Measurements from ENCODE around the gene NLRC3.

The NLRC3 gene

DNA sequence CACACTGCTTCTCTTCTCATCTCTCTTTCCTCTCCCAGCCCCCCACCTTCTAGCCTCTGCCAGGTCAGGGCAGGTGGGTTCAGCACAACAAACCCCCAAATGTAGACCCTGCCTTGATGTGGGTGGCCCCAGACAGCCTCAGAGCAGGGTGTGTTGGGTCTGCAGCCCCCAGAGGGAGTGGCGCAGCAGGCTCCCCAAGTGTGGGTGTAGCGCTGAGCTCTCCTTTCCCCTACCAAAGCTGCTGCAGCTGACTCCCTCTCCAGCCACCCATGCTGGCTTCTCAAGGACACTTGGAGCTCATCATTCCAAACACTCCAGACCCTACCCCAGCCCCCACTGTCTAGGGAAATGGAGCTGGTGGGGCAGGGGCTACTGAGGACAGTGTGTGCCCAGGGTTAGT is 27.3 kb downstream of the NLRC3 start:
- ChIA-PET POLR2A (no interaction called here), CTCF (no interaction called here)
- 100% methylated on average over 1 of the region's 2 CpGs for WGBS (ENCODE audit: insufficient coverage)
- H3K27me3 ChIP-seq (replicated peaks in 2 of 5; ENCODE audit: control insufficient read depth in 4 of 5, insufficient read depth in 5 of 5, low read length in 4 of 5), result no peaks in the 10 kb centered on the region
- H3K4me3 ChIP-seq (ENCODE audit: control insufficient read depth in 1 of 7, extremely low read depth in 1 of 7, insufficient read depth in 4 of 7, low read depth in 2 of 7, low read length in 6 of 7), result no peak overlapping the region
- H3K36me3 ChIP-seq (ENCODE audit: control insufficient read depth in 4 of 4, insufficient read depth in 4 of 4, low read length in 3 of 4), result peaks cover 16 to 84% (median 64%) of the 10 kb centered on the region in 4 experiments
- DNase-seq, result no peak
- no peaks in the 10 kb centered on the region for H3K4me1 ChIP-seq (ENCODE audit: control extremely low read depth in 1 of 4, control insufficient read depth in 4 of 4, insufficient read depth in 4 of 4, low read length in 3 of 4)
- H3K9me3 ChIP-seq (ENCODE audit: control extremely low read depth in 1 of 5, control insufficient read depth in 4 of 5, insufficient read depth in 2 of 5, low read depth in 1 of 5, low read length in 4 of 5), result no peaks in the 10 kb centered on the region
- H3K27ac ChIP-seq (ENCODE audit: insufficient read depth in 1 of 2, low read depth in 1 of 2, low read length in 2 of 2, poor library complexity in 1 of 2, severe bottlenecking in 2 of 2), result no peak overlapping the region

DNA sequence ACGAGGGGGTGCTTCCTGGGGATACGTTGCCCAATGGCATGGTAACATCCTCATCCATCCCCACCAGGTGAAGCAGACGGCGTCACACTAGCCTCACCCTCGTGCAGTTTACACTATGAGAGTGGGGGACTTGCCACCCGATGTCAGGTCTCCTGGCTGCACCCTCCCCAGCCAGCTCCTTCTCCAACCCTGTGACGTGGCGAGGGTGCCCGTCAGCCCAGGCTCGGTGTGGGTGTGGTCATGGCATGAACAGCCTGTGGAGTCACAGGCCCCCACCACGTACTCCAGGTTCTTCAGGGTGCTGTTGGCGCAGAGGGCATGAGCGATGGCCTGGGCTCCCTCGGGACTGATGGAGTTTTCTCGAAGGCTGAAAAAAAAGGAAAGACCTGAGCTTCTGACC is 28.3 kb downstream of the NLRC3 start:
- H3K27me3 ChIP-seq (replicated peaks in 2 of 5; ENCODE audit: control insufficient read depth in 4 of 5, insufficient read depth in 5 of 5, low read length in 4 of 5), result no peaks in the 10 kb centered on the region
- ChIA-PET POLR2A (no interaction called here), CTCF (no interaction called here)
- H3K4me3 ChIP-seq (ENCODE audit: control insufficient read depth in 1 of 7, extremely low read depth in 1 of 7, insufficient read depth in 4 of 7, low read depth in 2 of 7, low read length in 6 of 7), result no peak overlapping the region
- no peak overlapping the region for H3K27ac ChIP-seq (ENCODE audit: insufficient read depth in 1 of 2, low read depth in 1 of 2, low read length in 2 of 2, poor library complexity in 1 of 2, severe bottlenecking in 2 of 2)
- DNase-seq, result no peak
- no peaks in the 10 kb centered on the region for H3K4me1 ChIP-seq (ENCODE audit: control extremely low read depth in 1 of 4, control insufficient read depth in 4 of 4, insufficient read depth in 4 of 4, low read length in 3 of 4)
- WGBS (ENCODE audit: insufficient coverage), result 96% methylated on average over 14 of the region's 15 CpGs
- no peaks in the 10 kb centered on the region for H3K9me3 ChIP-seq (ENCODE audit: control extremely low read depth in 1 of 5, control insufficient read depth in 4 of 5, insufficient read depth in 2 of 5, low read depth in 1 of 5, low read length in 4 of 5)
- peaks cover 11 to 80% (median 58%) of the 10 kb centered on the region in 4 experiments for H3K36me3 ChIP-seq (ENCODE audit: control insufficient read depth in 4 of 4, insufficient read depth in 4 of 4, low read length in 3 of 4)

DNA sequence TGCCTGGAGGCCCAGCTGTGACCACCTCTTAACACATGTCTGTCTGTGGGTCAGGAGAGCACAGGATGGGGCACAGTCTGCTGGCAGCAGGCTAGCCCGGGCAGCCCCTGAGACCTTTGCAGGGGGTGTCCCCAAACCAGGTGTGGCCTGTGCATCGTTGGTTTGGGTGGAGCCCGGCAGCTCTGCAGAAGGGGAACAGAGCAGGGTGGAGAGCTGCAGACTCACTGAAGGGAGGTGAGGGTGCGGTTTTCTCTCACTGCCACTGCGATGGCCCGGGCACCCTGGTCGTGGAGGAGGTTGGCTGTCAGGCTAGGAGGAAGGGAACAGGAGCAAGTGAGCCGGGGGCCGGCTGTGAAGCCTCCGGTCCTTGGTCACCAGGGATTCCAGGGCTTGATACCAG is 28.8 kb downstream of the NLRC3 start:
- H3K27me3 ChIP-seq (replicated peaks in 2 of 5; ENCODE audit: control insufficient read depth in 4 of 5, insufficient read depth in 5 of 5, low read length in 4 of 5), result no peaks in the 10 kb centered on the region
- no peak overlapping the region for H3K4me3 ChIP-seq (ENCODE audit: control insufficient read depth in 1 of 7, extremely low read depth in 1 of 7, insufficient read depth in 4 of 7, low read depth in 2 of 7, low read length in 6 of 7)
- ChIA-PET POLR2A (no interaction called here), CTCF (no interaction called here)
- no peaks in the 10 kb centered on the region for H3K9me3 ChIP-seq (ENCODE audit: control extremely low read depth in 1 of 5, control insufficient read depth in 4 of 5, insufficient read depth in 2 of 5, low read depth in 1 of 5, low read length in 4 of 5)
- 96% methylated on average over 10 of the region's 10 CpGs for WGBS (ENCODE audit: insufficient coverage)
- H3K27ac ChIP-seq (ENCODE audit: insufficient read depth in 1 of 2, low read depth in 1 of 2, low read length in 2 of 2, poor library complexity in 1 of 2, severe bottlenecking in 2 of 2), result no peak overlapping the region
- no peak for DNase-seq
- no peaks in the 10 kb centered on the region for H3K4me1 ChIP-seq (ENCODE audit: control extremely low read depth in 1 of 4, control insufficient read depth in 4 of 4, insufficient read depth in 4 of 4, low read length in 3 of 4)
- peaks cover 11 to 82% (median 58%) of the 10 kb centered on the region in 4 experiments for H3K36me3 ChIP-seq (ENCODE audit: control insufficient read depth in 4 of 4, insufficient read depth in 4 of 4, low read length in 3 of 4)

DNA sequence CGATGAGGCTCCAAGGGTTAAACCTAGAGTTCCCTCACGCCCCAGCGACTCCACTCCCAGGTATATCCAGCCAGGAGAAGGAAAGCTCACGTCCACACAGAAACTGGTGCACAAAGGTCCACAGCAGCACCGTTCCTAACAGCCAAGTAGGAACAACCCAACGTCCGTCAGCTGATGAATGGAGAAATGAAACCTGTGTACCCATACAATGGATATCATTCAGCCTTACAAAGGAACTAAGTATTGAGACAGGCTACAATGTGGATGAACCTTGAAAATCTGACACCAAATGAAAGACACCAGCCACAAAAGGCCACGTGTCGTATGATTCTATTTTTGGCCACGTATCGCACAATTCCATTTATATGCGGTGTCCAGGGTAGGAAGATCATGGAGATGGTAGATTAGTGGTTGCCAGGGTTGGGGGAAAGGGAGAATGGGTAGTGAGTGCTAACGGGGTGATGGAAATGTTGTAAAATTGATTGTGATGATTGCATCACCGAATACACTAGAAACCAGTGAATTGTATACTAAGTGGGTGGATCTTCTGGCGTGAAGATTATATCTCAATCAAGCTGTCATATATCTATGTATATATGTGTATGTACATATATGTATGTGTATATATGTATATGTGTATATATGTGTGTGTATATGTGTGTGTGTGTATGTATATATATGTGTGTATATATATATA is 30.1 kb downstream of the NLRC3 start:
- no peak for DNase-seq
- no peak overlapping the region for H3K27ac ChIP-seq (ENCODE audit: insufficient read depth in 1 of 2, low read depth in 1 of 2, low read length in 2 of 2, poor library complexity in 1 of 2, severe bottlenecking in 2 of 2)
- H3K36me3 ChIP-seq (ENCODE audit: control insufficient read depth in 4 of 4, insufficient read depth in 4 of 4, low read length in 3 of 4), result peaks cover 11 to 78% (median 54%) of the 10 kb centered on the region in 4 experiments
- CTCF ChIA-PET, result interaction anchor here (0.6 kb wide), 1 partner anchor 19 kb away, joined by 3 read pairs; no protein-coding TSS in a partner anchor
- POLR2A ChIA-PET, result no interaction called here
- H3K27me3 ChIP-seq (replicated peaks in 2 of 5; ENCODE audit: control insufficient read depth in 4 of 5, insufficient read depth in 5 of 5, low read length in 4 of 5), result no peaks in the 10 kb centered on the region
- 92% methylated on average over 12 of the region's 15 CpGs for WGBS (ENCODE audit: insufficient coverage)
- no peaks in the 10 kb centered on the region for H3K9me3 ChIP-seq (ENCODE audit: control extremely low read depth in 1 of 5, control insufficient read depth in 4 of 5, insufficient read depth in 2 of 5, low read depth in 1 of 5, low read length in 4 of 5)
- no peaks in the 10 kb centered on the region for H3K4me1 ChIP-seq (ENCODE audit: control extremely low read depth in 1 of 4, control insufficient read depth in 4 of 4, insufficient read depth in 4 of 4, low read length in 3 of 4)
- no peak overlapping the region for H3K4me3 ChIP-seq (ENCODE audit: control insufficient read depth in 1 of 7, extremely low read depth in 1 of 7, insufficient read depth in 4 of 7, low read depth in 2 of 7, low read length in 6 of 7)

DNA sequence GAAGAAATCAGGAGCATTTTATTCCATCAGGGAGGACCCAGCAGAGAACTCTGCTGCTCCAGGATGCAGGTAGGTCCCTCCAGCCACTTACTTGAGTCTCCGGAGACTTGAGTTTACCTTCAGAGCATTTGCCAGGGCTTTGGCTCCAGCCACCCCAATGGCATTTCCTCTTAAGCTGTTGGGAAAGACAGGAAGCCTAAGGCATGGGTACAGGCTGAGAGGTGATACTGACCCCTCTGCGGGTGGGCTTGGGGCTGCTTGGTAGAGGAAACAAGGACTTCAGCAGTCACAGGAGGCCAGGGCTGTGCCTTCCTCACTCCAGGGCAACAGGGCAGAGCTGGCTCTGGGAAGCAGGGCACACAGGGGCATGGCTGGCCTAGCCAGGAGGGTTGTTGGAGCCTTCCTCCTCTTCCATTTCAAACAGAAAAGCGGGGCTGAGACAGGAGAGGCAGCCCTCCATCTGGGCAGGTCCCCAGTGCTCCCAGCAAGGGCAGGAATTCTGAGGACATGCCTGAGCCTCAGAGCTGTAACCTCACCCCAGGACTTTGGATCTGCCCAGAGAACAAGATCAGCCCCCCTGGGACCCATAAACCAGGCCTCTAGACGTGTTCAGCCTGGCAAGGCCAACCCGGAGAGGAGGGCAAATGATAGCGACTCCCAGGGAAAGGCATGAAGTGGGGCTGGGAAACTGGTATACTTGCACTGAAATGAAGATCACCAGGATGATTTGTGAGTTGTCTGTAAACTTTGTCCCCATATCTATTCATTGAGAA is 34.4 kb downstream of the NLRC3 start:
- no peaks in the 10 kb centered on the region for H3K9me3 ChIP-seq (ENCODE audit: control extremely low read depth in 1 of 5, control insufficient read depth in 4 of 5, insufficient read depth in 2 of 5, low read depth in 1 of 5, low read length in 4 of 5)
- POLR2A ChIA-PET, result no interaction called here
- no peak for DNase-seq
- 98% methylated on average over 4 of the region's 6 CpGs for WGBS (ENCODE audit: insufficient coverage)
- no peaks in the 10 kb centered on the region for H3K27me3 ChIP-seq (replicated peaks in 2 of 5; ENCODE audit: control insufficient read depth in 4 of 5, insufficient read depth in 5 of 5, low read length in 4 of 5)
- H3K4me1 ChIP-seq (ENCODE audit: control extremely low read depth in 1 of 4, control insufficient read depth in 4 of 4, insufficient read depth in 4 of 4, low read length in 3 of 4), result no peaks in the 10 kb centered on the region
- H3K36me3 ChIP-seq (ENCODE audit: control insufficient read depth in 4 of 4, insufficient read depth in 4 of 4, low read length in 3 of 4), result peaks cover 6 to 72% (median 35%) of the 10 kb centered on the region in 4 experiments
- no peak overlapping the region for H3K27ac ChIP-seq (ENCODE audit: insufficient read depth in 1 of 2, low read depth in 1 of 2, low read length in 2 of 2, poor library complexity in 1 of 2, severe bottlenecking in 2 of 2)
- H3K4me3 ChIP-seq (ENCODE audit: control insufficient read depth in 1 of 7, extremely low read depth in 1 of 7, insufficient read depth in 4 of 7, low read depth in 2 of 7, low read length in 6 of 7), result no peak overlapping the region
- CTCF ChIA-PET, result no interaction called here

DNA sequence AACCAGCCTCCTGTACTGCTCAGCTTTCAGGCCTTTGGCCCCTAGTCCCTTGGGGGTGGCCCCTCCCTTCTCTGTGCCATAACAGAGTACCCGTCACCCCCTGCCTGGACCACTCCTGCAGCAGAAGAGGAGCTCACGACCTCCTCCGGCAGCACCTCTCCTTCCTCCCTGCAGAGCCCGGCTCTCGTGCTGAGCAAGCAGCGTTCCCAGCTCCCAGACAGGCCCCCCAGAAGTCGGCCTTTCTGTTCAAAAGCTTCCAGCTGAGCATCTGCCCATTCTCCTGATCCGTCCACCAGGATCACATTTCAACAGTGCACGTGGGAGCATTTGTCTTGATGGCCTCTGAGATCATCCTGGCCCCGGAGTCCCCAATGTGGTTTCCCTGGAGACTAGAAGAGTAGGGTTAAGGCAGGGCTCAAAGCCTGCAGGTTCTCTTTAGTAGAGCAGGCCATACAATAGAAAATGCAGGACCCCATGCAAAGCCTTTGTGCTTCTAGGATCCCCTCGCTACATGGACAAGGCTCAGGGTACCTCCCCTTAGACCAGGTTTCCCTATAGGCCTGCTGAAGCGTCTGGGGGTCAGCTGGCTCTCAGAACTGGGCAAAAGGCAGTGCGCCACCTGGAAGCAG is 35.6 kb downstream of the NLRC3 start:
- Histone ChIP-seq H3K36me3 (ENCODE audit: control insufficient read depth in 4 of 4, insufficient read depth in 4 of 4, low read length in 3 of 4) (peaks cover 9 to 65% (median 32%) of the 10 kb centered on the region in 4 experiments), H3K9me3 (ENCODE audit: control extremely low read depth in 1 of 5, control insufficient read depth in 4 of 5, insufficient read depth in 2 of 5, low read depth in 1 of 5, low read length in 4 of 5) (no peaks in the 10 kb centered on the region), H3K27me3 (replicated peaks in 2 of 5; ENCODE audit: control insufficient read depth in 4 of 5, insufficient read depth in 5 of 5, low read length in 4 of 5) (no peaks in the 10 kb centered on the region), H3K27ac (ENCODE audit: insufficient read depth in 1 of 2, low read depth in 1 of 2, low read length in 2 of 2, poor library complexity in 1 of 2, severe bottlenecking in 2 of 2) (no peak overlapping the region), H3K4me1 (ENCODE audit: control extremely low read depth in 1 of 4, control insufficient read depth in 4 of 4, insufficient read depth in 4 of 4, low read length in 3 of 4) (no peaks in the 10 kb centered on the region), H3K4me3 (ENCODE audit: control insufficient read depth in 1 of 7, extremely low read depth in 1 of 7, insufficient read depth in 4 of 7, low read depth in 2 of 7, low read length in 6 of 7) (no peak overlapping the region)
- 96% methylated on average over 11 of the region's 13 CpGs for WGBS (ENCODE audit: insufficient coverage)
- CTCF ChIA-PET, result no interaction called here
- POLR2A ChIA-PET, result no interaction called here
- DNase-seq, result no peak

DNA sequence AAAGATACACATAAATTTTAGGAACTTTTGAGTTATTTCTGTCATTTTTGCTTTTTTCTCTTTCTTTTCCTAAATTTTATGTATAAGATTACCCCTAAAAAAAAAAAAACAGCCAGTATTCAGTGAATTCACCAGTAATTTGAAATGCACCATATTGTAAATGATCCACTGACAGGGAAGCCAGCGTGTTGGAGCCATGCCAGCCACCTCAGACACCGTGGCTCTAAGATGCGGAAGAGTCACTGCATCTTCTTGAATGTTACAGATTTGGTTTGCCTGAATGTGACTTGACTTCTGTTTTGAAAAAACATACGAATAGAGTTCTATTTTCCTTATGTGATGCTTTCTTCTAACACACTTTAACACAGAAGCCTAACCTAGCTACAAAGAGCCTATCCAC is 39.0 kb downstream of the NLRC3 start:
- POLR2A ChIA-PET, result no interaction called here

More for the DNA sequence above, 39.0 kb downstream of the NLRC3 start:
- 100% methylated on average over 4 of the region's 4 CpGs for WGBS (ENCODE audit: insufficient coverage)
- CTCF ChIA-PET, result no interaction called here
- H3K27ac ChIP-seq (ENCODE audit: insufficient read depth in 1 of 2, low read depth in 1 of 2, low read length in 2 of 2, poor library complexity in 1 of 2, severe bottlenecking in 2 of 2), result no peak overlapping the region
- peaks cover 11 to 60% (median 35%) of the 10 kb centered on the region in 4 experiments for H3K36me3 ChIP-seq (ENCODE audit: control insufficient read depth in 4 of 4, insufficient read depth in 4 of 4, low read length in 3 of 4)
- DNase-seq, result no peak
- H3K4me1 ChIP-seq (ENCODE audit: control extremely low read depth in 1 of 4, control insufficient read depth in 4 of 4, insufficient read depth in 4 of 4, low read length in 3 of 4), result no peaks in the 10 kb centered on the region
- no peaks in the 10 kb centered on the region for H3K9me3 ChIP-seq (ENCODE audit: control extremely low read depth in 1 of 5, control insufficient read depth in 4 of 5, insufficient read depth in 2 of 5, low read depth in 1 of 5, low read length in 4 of 5)
- H3K4me3 ChIP-seq (ENCODE audit: control insufficient read depth in 1 of 7, extremely low read depth in 1 of 7, insufficient read depth in 4 of 7, low read depth in 2 of 7, low read length in 6 of 7), result no peak overlapping the region
- no peaks in the 10 kb centered on the region for H3K27me3 ChIP-seq (replicated peaks in 2 of 5; ENCODE audit: control insufficient read depth in 4 of 5, insufficient read depth in 5 of 5, low read length in 4 of 5)

Data from common myeloid progenitor, CD34-positive (primary cell).